SK-N-SH (cell line): ENCODE results near the gene SETDB2.

Experiments
- CTCF ChIP-seq: fragments of 200-600 bp; sonication (generic); IDR thresholded peaks from 2 replicates; pipeline ENCODE4 v1.6.1; 2017; ENCODE audit warnings: antibody characterized with exemption, mild to moderate bottlenecking, moderate library complexity
- EP300 ChIP-seq, 2 experiments: IDR thresholded peaks; 2 replicates each; pipeline versions ENCODE4 v1.4.0 to v1.6.1; 2012; ENCODE audit warnings: borderline replicate concordance in 1 of 2, low read depth in 1 of 2, low read length in 1 of 2
- EZH2phosphoT487 ChIP-seq: fragments of 200-600 bp; sonication (generic); IDR thresholded peaks from 2 replicates; pipeline ENCODE4 v1.6.1; 2017; ENCODE audit warnings: low read depth, mixed run types, mild to moderate bottlenecking, antibody characterized with exemption, moderate library complexity, borderline replicate concordance
- FOSL2 ChIP-seq: IDR thresholded peaks from 2 replicates; pipeline ENCODE4 v1.4.0; 2012; ENCODE audit warnings: low read depth, mild to moderate bottlenecking, moderate library complexity, borderline replicate concordance
- GABPA ChIP-seq: IDR thresholded peaks from 2 replicates; pipeline ENCODE4 v1.4.0; 2012; ENCODE audit warnings: low read depth, mild to moderate bottlenecking
- POLR2AphosphoS5 ChIP-seq: IDR thresholded peaks from 2 replicates; pipeline ENCODE4 v1.6.1; 2012; ENCODE audit warnings: low read depth, low read length
- USF2 ChIP-seq: fragments of 150-350 bp; IDR thresholded peaks from 2 replicates; pipeline ENCODE4 v1.6.1; 2017; ENCODE audit warnings: antibody characterized with exemption, low read length, low read depth, borderline replicate concordance
- YY1 ChIP-seq: IDR thresholded peaks from 2 replicates; pipeline ENCODE4 v1.4.0; 2012; ENCODE audit warnings: low read depth, mild to moderate bottlenecking

GRCh38 chr13:49400755-49401659, 43.1 kb upstream of the SETDB2 start:
- TF ChIP-seq CTCF = no peak
- no peak for TF ChIP-seq FOSL2
- TF ChIP-seq EP300 (IDR thresholded peaks at IDR 0.05; ENCODE audit: borderline replicate concordance in 1 of 2, low read depth in 1 of 2, low read length in 1 of 2) = no peak
- no peak for TF ChIP-seq POLR2AphosphoS5
- no peak for TF ChIP-seq USF2
- no peak for TF ChIP-seq GABPA
- no peak for TF ChIP-seq YY1
- TF ChIP-seq EZH2phosphoT487 = no peak
